Breast epithelium (tissue), 4 donors: ENCODE measurements around the gene ZNF319. TPM values are rescaled to one million over a fixed set of nuclear protein-coding genes. Genes with fewer than 3 reads are reported as not detected.

Experiments used
- DNase-seq, 2 donors: peaks; one replicate each; pipeline ENCODE4 v3.0.0-alpha.2; 2019; ENCODE audit warnings: low spot score in 2 of 2
- H3K27ac ChIP-seq, 2 donors: fragments of 200-600 bp; sonication (generic) in 1 of 2; one replicate each; pipeline ENCODE4 v1.5.1; 2016 to 2019; ENCODE audit warnings: mild to moderate bottlenecking in 1 of 2
- H3K27me3 ChIP-seq, 2 donors: fragments of 200-600 bp; sonication (generic) in 1 of 2; one replicate each; pipeline versions ENCODE4 v1.5.1 to v1.6.0; 2017 to 2019; ENCODE audit warnings: control low read depth in 1 of 2, mild to moderate bottlenecking in 1 of 2
- H3K36me3 ChIP-seq: fragments of 200-600 bp; one replicate; pipeline ENCODE4 v1.5.1; 2019
- H3K4me1 ChIP-seq, 2 donors: fragments of 200-600 bp; sonication (generic); one replicate each; pipeline ENCODE4 v1.5.1; 2016 to 2019; ENCODE audit warnings: control low read depth in 1 of 2
- H3K4me3 ChIP-seq, 3 donors: fragments of 200-600 bp; sonication (generic); 1 replicate in 2 of 3; 2 replicates in 1 of 3; pipeline ENCODE4 v1.5.1; 2016 to 2019; ENCODE audit warnings: mild to moderate bottlenecking in 3 of 3, moderate library complexity in 2 of 3
- H3K9me3 ChIP-seq, 2 donors: fragments of 200-600 bp; sonication (generic) in 1 of 2; one replicate each; pipeline ENCODE4 v1.5.1; 2016 to 2019; ENCODE audit warnings: control low read depth in 1 of 2
- CTCF ChIP-seq, 3 donors: fragments of 450-650 bp; IDR thresholded peaks; one replicate each; pipeline ENCODE4 v1.5.1; 2016 to 2017; ENCODE audit warnings: antibody characterized with exemption in 3 of 3, mild to moderate bottlenecking in 3 of 3, moderate library complexity in 3 of 3
- POLR2A ChIP-seq: fragments of 450-650 bp; IDR thresholded peaks from one replicate; pipeline ENCODE4 v1.6.1; 2016; ENCODE audit warnings: antibody characterized with exemption, mild to moderate bottlenecking, moderate library complexity
- POLR2AphosphoS5 ChIP-seq, 3 donors: sonication (generic); formaldehyde crosslinking; IDR thresholded peaks; one replicate each; pipeline ENCODE4 v1.6.1; 2017; ENCODE audit warnings: antibody characterized with exemption in 3 of 3
- intact Hi-C: fragments of 100-400 bp; cut with DNase I; formaldehyde crosslinking; loops from one replicate; pipeline ENCODE4 v1.15.1; 2023; ENCODE audit warnings: low total_unique reads
- total RNA-seq, 3 donors: library from RNA; depleted of rRNA; stranded (reverse); fragments of >200 nt; gene quantifications; one replicate each; pipeline ENCODE4 v1.1.0, GENCODE V29; 2016

ZNF319 gene
- total RNA-seq, 3 donors from 2014 or later: 6.2 to 7.2 (median 6.4) TPM

DNA sequence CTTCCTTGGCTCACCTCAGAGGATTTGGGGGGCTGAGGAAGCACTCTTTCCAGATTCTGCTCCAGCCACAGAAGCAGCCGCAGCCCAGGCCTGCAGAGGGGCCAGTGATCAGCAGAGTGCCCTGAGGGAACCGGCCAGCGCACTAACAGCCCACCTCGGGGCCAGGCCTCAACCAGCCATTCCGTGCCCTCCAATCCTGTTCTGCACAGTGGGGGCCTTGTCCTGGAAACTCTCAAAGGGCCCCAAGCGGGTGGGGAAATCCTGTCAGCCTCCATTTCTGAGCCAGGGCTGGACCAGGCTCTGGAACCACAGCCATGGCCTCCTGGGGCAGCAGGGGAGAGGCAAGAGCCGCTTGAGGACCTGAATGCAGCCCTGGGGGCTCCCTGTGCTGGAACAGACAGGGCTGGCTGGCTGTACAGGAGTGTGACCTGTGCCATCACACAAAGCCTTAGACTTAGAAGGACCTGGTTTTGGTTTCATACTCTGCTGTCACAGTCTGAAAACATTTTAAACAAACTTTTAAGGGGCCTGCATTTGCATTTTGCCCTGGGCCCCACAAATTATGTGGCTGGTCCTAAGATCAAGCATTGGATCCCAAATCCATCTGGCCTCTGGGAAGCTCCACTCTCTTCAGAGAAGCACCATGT lies 39.5 kb downstream of the ZNF319 start:
- no peaks in the 10 kb centered on the region for H3K27me3 ChIP-seq
- no peak overlapping the region for H3K4me3 ChIP-seq
- TF ChIP-seq POLR2A: no peak
- TF ChIP-seq POLR2AphosphoS5 (IDR thresholded peaks at IDR 0.05): no peak
- no peak overlapping the region for H3K27ac ChIP-seq
- H3K36me3 ChIP-seq: no peaks in the 10 kb centered on the region
- intact Hi-C loops: no loop called here
- H3K9me3 ChIP-seq: no peaks in the 10 kb centered on the region
- DNase-seq: no peak
- H3K4me1 ChIP-seq: no peaks in the 10 kb centered on the region

- intact Hi-C loops: no loop called here
- no peaks in the 10 kb centered on the region for H3K9me3 ChIP-seq
- H3K27me3 ChIP-seq: no peaks in the 10 kb centered on the region
- H3K4me1 ChIP-seq: no peaks in the 10 kb centered on the region
- DNase-seq: no peak
- TF ChIP-seq POLR2AphosphoS5 (IDR thresholded peaks at IDR 0.05) (no peak), CTCF (IDR thresholded peaks at IDR 0.05) (no peak), POLR2A (no peak)
- H3K27ac ChIP-seq: no peak overlapping the region
- no peaks in the 10 kb centered on the region for H3K36me3 ChIP-seq
- H3K4me3 ChIP-seq: no peak overlapping the region
Observed at GRCh38 chr16:57960310-57960709, 40.2 kb downstream of the ZNF319 start.

DNA sequence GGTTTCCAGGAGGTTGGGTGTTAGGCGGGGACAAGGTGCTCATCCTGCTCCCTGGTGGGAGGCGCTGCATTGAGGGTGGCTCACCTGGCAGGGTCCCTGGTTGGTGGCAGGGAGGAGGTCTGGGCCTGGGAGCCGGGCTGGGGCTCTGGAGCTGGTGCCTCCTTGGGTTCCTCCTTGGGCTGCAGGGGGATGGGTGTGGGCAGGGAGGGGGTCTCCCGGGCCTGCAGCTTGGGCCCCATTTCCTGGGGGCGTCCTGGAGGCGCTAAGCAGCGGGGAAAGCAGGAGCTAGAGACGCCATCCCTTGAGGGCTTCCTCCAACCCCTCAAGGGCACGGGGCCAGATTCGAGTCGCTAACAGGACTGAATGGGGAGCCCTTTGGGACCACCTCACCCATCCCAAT lies 40.7 kb downstream of the ZNF319 start:
- intact Hi-C loops: no loop called here
- no peaks in the 10 kb centered on the region for H3K9me3 ChIP-seq
- no peak for DNase-seq
- no peaks in the 10 kb centered on the region for H3K4me1 ChIP-seq
- no peaks in the 10 kb centered on the region for H3K27me3 ChIP-seq
- H3K36me3 ChIP-seq: no peaks in the 10 kb centered on the region
- no peak for TF ChIP-seq POLR2A
- no peak for TF ChIP-seq POLR2AphosphoS5 (IDR thresholded peaks at IDR 0.05)
- TF ChIP-seq CTCF (IDR thresholded peaks at IDR 0.05): no peak
- no peak overlapping the region for H3K4me3 ChIP-seq
- H3K27ac ChIP-seq: no peak overlapping the region

GRCh38 chr16:57959121-57959520 lies 41.4 kb downstream of the ZNF319 start:
- no peak for DNase-seq
- TF ChIP-seq POLR2A: no peak
- no peak for TF ChIP-seq POLR2AphosphoS5 (IDR thresholded peaks at IDR 0.05)
- H3K36me3 ChIP-seq: no peaks in the 10 kb centered on the region
- H3K4me1 ChIP-seq: no peaks in the 10 kb centered on the region
- no peak overlapping the region for H3K27ac ChIP-seq
- no peak overlapping the region for H3K4me3 ChIP-seq
- no peaks in the 10 kb centered on the region for H3K9me3 ChIP-seq
- no peaks in the 10 kb centered on the region for H3K27me3 ChIP-seq
- intact Hi-C loops: no loop called here

DNA sequence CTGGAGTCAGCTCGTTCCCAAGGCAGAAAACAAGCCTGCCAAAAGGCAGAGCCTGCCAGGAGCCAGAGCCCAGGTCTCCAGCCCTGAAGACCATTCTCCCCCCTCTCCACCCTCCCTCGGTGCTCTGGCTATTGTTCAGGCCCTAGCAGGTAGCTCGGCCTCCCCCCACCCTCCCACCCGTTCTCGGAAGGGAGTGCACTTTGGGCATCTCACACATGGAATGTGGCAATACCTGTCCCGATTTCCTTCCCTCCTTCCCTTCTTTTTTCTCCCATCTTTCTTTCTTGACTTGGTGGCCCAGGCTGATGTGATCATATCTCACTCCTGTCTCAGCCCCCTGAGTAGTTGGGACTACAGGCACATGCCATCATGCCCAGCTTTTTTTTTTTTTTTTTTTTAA lies 41.9 kb downstream of the ZNF319 start:
- intact Hi-C loops: no loop called here
- H3K9me3 ChIP-seq: no peaks in the 10 kb centered on the region
- no peaks in the 10 kb centered on the region for H3K27me3 ChIP-seq
- TF ChIP-seq POLR2AphosphoS5 (IDR thresholded peaks at IDR 0.05) (no peak), CTCF (IDR thresholded peaks at IDR 0.05) (no peak), POLR2A (no peak)
- DNase-seq: no peak
- H3K4me3 ChIP-seq: no peak overlapping the region
- peak overlapping the region in 1 of 2 donors; percentile 12 for H3K27ac ChIP-seq
- no peaks in the 10 kb centered on the region for H3K36me3 ChIP-seq
- H3K4me1 ChIP-seq: no peaks in the 10 kb centered on the region

GRCh38 chr16:57957673-57958392 lies 42.6 kb downstream of the ZNF319 start:
- Histone ChIP-seq H3K9me3 (no peaks in the 10 kb centered on the region), H3K27me3 (no peaks in the 10 kb centered on the region), H3K27ac (no peak overlapping the region), H3K4me3 (no peak overlapping the region), H3K4me1 (no peaks in the 10 kb centered on the region), H3K36me3 (no peaks in the 10 kb centered on the region)
- intact Hi-C loops: no loop called here
- no peak for DNase-seq
- no peak for TF ChIP-seq CTCF (IDR thresholded peaks at IDR 0.05)
- no peak for TF ChIP-seq POLR2A
- TF ChIP-seq POLR2AphosphoS5 (IDR thresholded peaks at IDR 0.05): no peak
